Type B pancreatic cell (in vitro differentiated cells): Measurements from ENCODE around the gene FILIP1. TPM values are rescaled to one million over a fixed set of nuclear protein-coding genes. Genes with fewer than 3 reads are reported as not detected.

Experiments
- DNase-seq: peaks from one replicate; pipeline ENCODE4 v3.0.0; 2021; ENCODE audit warnings: mixed read lengths; ENCODE audit not compliant: unreplicated experiment; ENCODE audit errors: extremely low spot score
- H3K27ac Mint-ChIP-seq: 2 replicates; pipeline ENCODE4 v1.8.0; 2021; ENCODE audit warnings: mild to moderate bottlenecking, mixed read lengths
- H3K27me3 Mint-ChIP-seq: 2 replicates; pipeline ENCODE4 v1.8.0; 2021; ENCODE audit warnings: mixed read lengths
- H3K36me3 Mint-ChIP-seq: 2 replicates; pipeline ENCODE4 v1.8.0; 2021; ENCODE audit warnings: mixed read lengths
- H3K4me1 Mint-ChIP-seq: one replicate; pipeline ENCODE4 v1.8.0; 2021; ENCODE audit warnings: mixed read lengths; ENCODE audit not compliant: unreplicated experiment
- H3K4me3 Mint-ChIP-seq: 2 replicates; pipeline ENCODE4 v1.8.0; 2021; ENCODE audit warnings: mild to moderate bottlenecking, mixed read lengths
- H3K9me3 Mint-ChIP-seq: 2 replicates; pipeline ENCODE4 v1.8.0; 2021; ENCODE audit warnings: mixed read lengths
- total RNA-seq: library from RNA; stranded (reverse); gene quantifications from 2 replicates; pipeline ENCODE4 v1.2.1, GENCODE V29; 2021; ENCODE audit warnings: low replicate concordance
- TF ChIP-seq, protein P1 (sequence below): fragments of 200-600 bp; sonication (generic); conservative IDR thresholded peaks from 2 replicates; pipeline ENCODE4 v1.5.0; 2021; ENCODE audit warnings: antibody characterized with exemption, mild to moderate bottlenecking

The FILIP1 gene
- total RNA-seq, 1 donor from 2014 or later: 5.0 TPM

DNA sequence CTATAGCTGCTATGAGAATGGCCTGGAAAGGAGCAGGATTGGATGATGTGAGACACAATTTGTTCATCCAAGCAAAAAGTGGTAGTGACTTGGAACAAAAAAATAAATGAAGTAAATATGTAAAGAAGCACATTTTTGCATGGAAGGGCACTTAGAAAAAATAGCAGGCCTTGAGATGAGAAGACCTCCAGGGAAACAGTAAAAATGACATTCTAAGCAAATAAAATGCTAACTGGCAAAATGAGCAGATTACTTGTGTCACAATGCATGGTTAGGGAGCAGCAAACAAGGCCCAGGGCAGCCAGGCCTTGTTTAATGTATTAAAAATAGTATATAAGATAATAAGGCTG lies 230.2 kb downstream of the FILIP1 start:
- H3K9me3 Mint-ChIP-seq: no peaks in the 10 kb centered on the region
- TF ChIP-seq, protein P1, sequence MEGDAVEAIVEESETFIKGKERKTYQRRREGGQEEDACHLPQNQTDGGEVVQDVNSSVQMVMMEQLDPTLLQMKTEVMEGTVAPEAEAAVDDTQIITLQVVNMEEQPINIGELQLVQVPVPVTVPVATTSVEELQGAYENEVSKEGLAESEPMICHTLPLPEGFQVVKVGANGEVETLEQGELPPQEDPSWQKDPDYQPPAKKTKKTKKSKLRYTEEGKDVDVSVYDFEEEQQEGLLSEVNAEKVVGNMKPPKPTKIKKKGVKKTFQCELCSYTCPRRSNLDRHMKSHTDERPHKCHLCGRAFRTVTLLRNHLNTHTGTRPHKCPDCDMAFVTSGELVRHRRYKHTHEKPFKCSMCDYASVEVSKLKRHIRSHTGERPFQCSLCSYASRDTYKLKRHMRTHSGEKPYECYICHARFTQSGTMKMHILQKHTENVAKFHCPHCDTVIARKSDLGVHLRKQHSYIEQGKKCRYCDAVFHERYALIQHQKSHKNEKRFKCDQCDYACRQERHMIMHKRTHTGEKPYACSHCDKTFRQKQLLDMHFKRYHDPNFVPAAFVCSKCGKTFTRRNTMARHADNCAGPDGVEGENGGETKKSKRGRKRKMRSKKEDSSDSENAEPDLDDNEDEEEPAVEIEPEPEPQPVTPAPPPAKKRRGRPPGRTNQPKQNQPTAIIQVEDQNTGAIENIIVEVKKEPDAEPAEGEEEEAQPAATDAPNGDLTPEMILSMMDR: no peak
- DNase-seq: no peak
- no peaks in the 10 kb centered on the region for H3K27me3 Mint-ChIP-seq
- H3K36me3 Mint-ChIP-seq: peaks cover 11% of the 10 kb centered on the region
- no peak overlapping the region for H3K4me3 Mint-ChIP-seq
- H3K4me1 Mint-ChIP-seq: peaks cover 16% of the 10 kb centered on the region
- H3K27ac Mint-ChIP-seq: no peak overlapping the region

DNA sequence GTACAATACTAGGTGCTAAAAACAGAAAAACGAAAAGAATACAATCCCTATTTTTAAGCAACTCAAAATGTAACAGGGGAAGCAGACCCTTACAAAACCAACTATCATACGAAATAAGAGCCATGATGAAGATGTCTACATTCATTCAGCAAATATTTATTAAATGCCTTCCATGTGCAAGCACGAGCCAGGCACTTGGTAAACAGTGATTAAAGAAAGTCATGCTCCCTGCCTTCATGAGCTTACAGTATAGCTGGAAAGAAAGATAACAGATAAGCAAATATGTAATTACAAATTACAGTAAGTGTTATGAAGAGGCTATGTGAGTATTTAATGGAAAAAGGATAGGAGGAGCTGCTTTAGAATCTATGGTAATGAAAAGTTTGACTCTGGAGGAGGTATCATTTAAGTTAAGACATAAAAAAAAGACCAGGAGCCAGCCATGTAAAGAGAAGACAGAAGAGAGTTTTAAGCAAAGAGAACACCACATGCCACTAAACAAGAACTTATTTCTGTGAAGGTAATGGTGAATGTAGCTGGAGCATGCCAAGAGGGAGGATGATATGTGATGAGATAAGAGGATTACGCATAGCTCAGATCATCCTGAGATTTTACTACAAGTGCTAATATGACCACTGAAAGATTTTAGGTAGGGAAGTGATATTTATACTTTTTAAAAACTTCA lies 230.7 kb downstream of the FILIP1 start:
- TF ChIP-seq, protein P1: no peak
- DNase-seq: no peak
- H3K27ac Mint-ChIP-seq: no peak overlapping the region
- H3K4me3 Mint-ChIP-seq: no peak overlapping the region
- H3K4me1 Mint-ChIP-seq: peaks cover 14% of the 10 kb centered on the region
- H3K9me3 Mint-ChIP-seq: no peaks in the 10 kb centered on the region
- no peaks in the 10 kb centered on the region for H3K27me3 Mint-ChIP-seq
- H3K36me3 Mint-ChIP-seq: peaks cover 12% of the 10 kb centered on the region

DNA sequence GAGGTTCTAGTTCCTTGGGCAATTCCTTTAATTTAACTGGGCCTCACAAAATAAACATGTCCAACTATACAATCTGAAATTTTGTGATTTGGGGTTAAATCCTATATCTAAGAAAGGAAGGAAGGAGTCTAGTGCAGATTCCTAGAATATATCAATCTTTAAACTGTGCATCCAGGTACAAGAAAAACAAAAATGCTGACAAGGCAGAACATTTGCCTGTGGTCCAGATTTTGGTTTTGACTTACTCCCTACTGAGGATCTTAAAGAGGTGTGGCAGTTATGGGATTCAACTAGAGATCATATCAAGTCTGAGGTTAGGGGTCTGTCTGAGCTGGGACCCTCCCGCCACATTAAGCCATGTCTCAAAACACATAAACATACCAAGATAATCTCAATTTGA lies 232.3 kb downstream of the FILIP1 start:
- Mint-ChIP-seq H3K4me1 (peaks cover under 1% of the 10 kb centered on the region), H3K36me3 (peaks cover 14% of the 10 kb centered on the region), H3K4me3 (no peak overlapping the region), H3K27ac (no peak overlapping the region), H3K27me3 (no peaks in the 10 kb centered on the region), H3K9me3 (no peaks in the 10 kb centered on the region)
- TF ChIP-seq, protein P1: no peak
- DNase-seq: no peak

- Mint-ChIP-seq H3K27me3 (no peaks in the 10 kb centered on the region), H3K36me3 (peaks cover 27% of the 10 kb centered on the region), H3K4me1 (no peaks in the 10 kb centered on the region), H3K9me3 (no peaks in the 10 kb centered on the region), H3K4me3 (no peak overlapping the region), H3K27ac (no peak overlapping the region)
- TF ChIP-seq, protein P1: no peak
- no peak for DNase-seq
Observed at GRCh38 chr6:75257343-75258087, 236.1 kb downstream of the FILIP1 start.

- Mint-ChIP-seq H3K4me3 (no peak overlapping the region), H3K27ac (no peak overlapping the region), H3K27me3 (no peaks in the 10 kb centered on the region), H3K9me3 (no peaks in the 10 kb centered on the region), H3K4me1 (no peaks in the 10 kb centered on the region), H3K36me3 (peaks cover 6% of the 10 kb centered on the region)
- DNase-seq: no peak
- TF ChIP-seq, protein P1: no peak
Observed at GRCh38 chr6:75250552-75250951, 243.0 kb downstream of the FILIP1 start.
